OCI-LY7 (cell line): Measurements from ENCODE around the gene SPAG16. TPM values are rescaled to one million over a fixed set of nuclear protein-coding genes. Genes with fewer than 3 reads are reported as not detected.

ENCODE experiments used
- BruUV-seq: library from RNA; stranded (reverse); fragments of 400-500 nt; replicated peaks from 2 replicates; lab custom pipeline; 2021; lab: Mats Ljungman, UMichigan
- CTCF ChIA-PET: fragments of 300-600 bp; sonication (Branson Sonifier 250); formaldehyde crosslinking; loops from one replicate; lab custom pipeline; 2022; ENCODE audit warnings: antibody characterized with exemption; ENCODE audit not compliant: unreplicated experiment; lab: Charles Lee
- POLR2A ChIA-PET: fragments of 300-600 bp; sonication (Branson Sonifier 250); formaldehyde crosslinking; loops from one replicate; lab custom pipeline; 2022; ENCODE audit warnings: antibody characterized with exemption; lab: Charles Lee
- DNase-seq: peaks from one replicate; pipeline ENCODE4 v3.0.0-alpha.2; 2015; ENCODE audit warnings: low spot score
- H2AFZ ChIP-seq: fragments of 200-600 bp; sonication (generic), shearing (Covaris generic); 2 replicates; pipeline ENCODE4 v1.6.1; 2014; ENCODE audit warnings: mild to moderate bottlenecking, antibody characterized with exemption, low read length, moderate library complexity
- H3K27ac ChIP-seq: fragments of 200-600 bp; sonication (generic); 2 replicates; pipeline ENCODE4 v1.5.1; 2014; ENCODE audit warnings: mixed run types, low read depth, mild to moderate bottlenecking, moderate library complexity, low read length, inconsistent platforms; ENCODE audit not compliant: poor library complexity, severe bottlenecking
- H3K36me3 ChIP-seq: fragments of 200-600 bp; sonication (generic); 2 replicates; pipeline ENCODE4 v1.6.1; 2014; ENCODE audit warnings: mild to moderate bottlenecking, antibody characterized with exemption, low read length, moderate library complexity, mixed read lengths; ENCODE audit not compliant: insufficient read depth
- H3K4me1 ChIP-seq: fragments of 200-600 bp; sonication (generic); 2 replicates; pipeline ENCODE4 v1.5.1; 2014; ENCODE audit warnings: mild to moderate bottlenecking, low read length; ENCODE audit not compliant: insufficient read depth, poor library complexity, severe bottlenecking
- H3K4me2 ChIP-seq: fragments of 200-600 bp; sonication (generic); 2 replicates; pipeline ENCODE4 v1.6.1; 2014; ENCODE audit warnings: mild to moderate bottlenecking, low read length
- H3K4me3 ChIP-seq: fragments of 200-600 bp; sonication (generic); 2 replicates; pipeline ENCODE4 v1.5.1; 2014; ENCODE audit warnings: mild to moderate bottlenecking, low read depth, low read length; ENCODE audit not compliant: poor library complexity, severe bottlenecking
- H3K79me2 ChIP-seq: fragments of 200-600 bp; sonication (generic); 2 replicates; pipeline ENCODE4 v1.6.1; 2016; ENCODE audit warnings: low read depth, mild to moderate bottlenecking, low read length, moderate library complexity, mixed read lengths; ENCODE audit not compliant: insufficient read depth
- H3K9me2 ChIP-seq: fragments of 200-600 bp; sonication (generic); 2 replicates; pipeline ENCODE4 v1.6.1; 2016; ENCODE audit warnings: mild to moderate bottlenecking, low read length, mixed read lengths; ENCODE audit not compliant: insufficient read depth
- H3K9me3 ChIP-seq: fragments of 200-600 bp; sonication (generic); 2 replicates; pipeline ENCODE4 v1.6.1; 2014; ENCODE audit warnings: mild to moderate bottlenecking, mixed run types, low read length, mixed read lengths
- H4K20me1 ChIP-seq: fragments of 200-600 bp; sonication (generic); 2 replicates; pipeline ENCODE4 v1.6.1; 2014; ENCODE audit warnings: mild to moderate bottlenecking, antibody characterized with exemption, low read length, moderate library complexity, mixed read lengths; ENCODE audit not compliant: insufficient read depth
- EZH2phosphoT487 ChIP-seq: fragments of 200-600 bp; sonication (generic); IDR thresholded peaks from 2 replicates; pipeline ENCODE4 v1.6.1; 2018; ENCODE audit warnings: low read depth, borderline replicate concordance, mild to moderate bottlenecking, mixed run types, antibody characterized with exemption, low read length, moderate library complexity, mixed read lengths
- intact Hi-C: fragments of 100-400 bp; cut with micrococcal nuclease; formaldehyde crosslinking; loops from one replicate; pipeline ENCODE4 v1.10.0; 2022; ENCODE audit not compliant: unreplicated experiment
- total RNA-seq, 2 experiments: library from RNA; depleted of rRNA in 1 of 2; stranded (reverse); fragments of >200 nt in 1 of 2; shearing (Covaris generic) in 1 of 2; gene quantifications; 2 replicates each; pipeline ENCODE4 v1.2.3, GENCODE V29; 2014 to 2022
- TF ChIP-seq, protein P1 (sequence below): fragments of 200-600 bp; sonication (generic); conservative IDR thresholded peaks from 2 replicates; pipeline ENCODE4 v1.5.1; 2014; ENCODE audit warnings: mild to moderate bottlenecking, antibody characterized with exemption, low read length, moderate library complexity, mixed read lengths

Gene SPAG16
- total RNA-seq, 2 experiments from 2014 or later = 22.1 to 24.2 TPM

DNA sequence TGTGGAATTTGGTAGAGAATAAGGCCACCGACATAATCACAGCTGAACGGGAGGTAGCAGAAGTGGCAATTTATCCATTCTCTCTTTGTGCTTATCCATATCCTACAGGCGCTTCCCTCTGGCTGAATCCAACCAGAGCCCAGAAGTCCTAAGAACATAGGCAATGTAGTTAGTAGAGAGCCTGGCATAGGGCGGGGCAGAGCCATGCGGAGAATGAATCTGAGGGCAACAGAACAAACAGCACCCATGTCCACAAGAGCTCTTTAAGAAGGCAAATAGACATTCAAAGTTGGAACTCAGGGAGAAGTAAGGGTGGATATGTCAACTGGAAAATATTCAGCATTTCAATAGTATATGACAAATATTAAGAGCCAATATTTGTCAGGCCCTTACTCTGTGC lies 820.7 kb downstream of the SPAG16 start:
- no peak for DNase-seq
- no peaks in the 10 kb centered on the region for H4K20me1 ChIP-seq
- H2AFZ ChIP-seq = no peak overlapping the region
- H3K4me3 ChIP-seq = no peak overlapping the region
- no peaks in the 10 kb centered on the region for H3K36me3 ChIP-seq
- intact Hi-C loops = no loop called here
- no TSS peak for BruUV-seq
- CTCF ChIA-PET = no interaction called here
- no peaks in the 10 kb centered on the region for H3K79me2 ChIP-seq
- no peaks in the 10 kb centered on the region for H3K4me1 ChIP-seq
- POLR2A ChIA-PET = interaction anchor here (1.0 kb wide), 1 partner anchor 11 kb away, joined by 4 read pairs; no protein-coding TSS in a partner anchor
- no peaks in the 10 kb centered on the region for H3K9me3 ChIP-seq
- H3K9me2 ChIP-seq = no peaks in the 10 kb centered on the region
- no peak overlapping the region for H3K27ac ChIP-seq
- TF ChIP-seq, protein P1, sequence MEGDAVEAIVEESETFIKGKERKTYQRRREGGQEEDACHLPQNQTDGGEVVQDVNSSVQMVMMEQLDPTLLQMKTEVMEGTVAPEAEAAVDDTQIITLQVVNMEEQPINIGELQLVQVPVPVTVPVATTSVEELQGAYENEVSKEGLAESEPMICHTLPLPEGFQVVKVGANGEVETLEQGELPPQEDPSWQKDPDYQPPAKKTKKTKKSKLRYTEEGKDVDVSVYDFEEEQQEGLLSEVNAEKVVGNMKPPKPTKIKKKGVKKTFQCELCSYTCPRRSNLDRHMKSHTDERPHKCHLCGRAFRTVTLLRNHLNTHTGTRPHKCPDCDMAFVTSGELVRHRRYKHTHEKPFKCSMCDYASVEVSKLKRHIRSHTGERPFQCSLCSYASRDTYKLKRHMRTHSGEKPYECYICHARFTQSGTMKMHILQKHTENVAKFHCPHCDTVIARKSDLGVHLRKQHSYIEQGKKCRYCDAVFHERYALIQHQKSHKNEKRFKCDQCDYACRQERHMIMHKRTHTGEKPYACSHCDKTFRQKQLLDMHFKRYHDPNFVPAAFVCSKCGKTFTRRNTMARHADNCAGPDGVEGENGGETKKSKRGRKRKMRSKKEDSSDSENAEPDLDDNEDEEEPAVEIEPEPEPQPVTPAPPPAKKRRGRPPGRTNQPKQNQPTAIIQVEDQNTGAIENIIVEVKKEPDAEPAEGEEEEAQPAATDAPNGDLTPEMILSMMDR = no peak
- no peak for TF ChIP-seq EZH2phosphoT487
- H3K4me2 ChIP-seq = no peak overlapping the region

DNA sequence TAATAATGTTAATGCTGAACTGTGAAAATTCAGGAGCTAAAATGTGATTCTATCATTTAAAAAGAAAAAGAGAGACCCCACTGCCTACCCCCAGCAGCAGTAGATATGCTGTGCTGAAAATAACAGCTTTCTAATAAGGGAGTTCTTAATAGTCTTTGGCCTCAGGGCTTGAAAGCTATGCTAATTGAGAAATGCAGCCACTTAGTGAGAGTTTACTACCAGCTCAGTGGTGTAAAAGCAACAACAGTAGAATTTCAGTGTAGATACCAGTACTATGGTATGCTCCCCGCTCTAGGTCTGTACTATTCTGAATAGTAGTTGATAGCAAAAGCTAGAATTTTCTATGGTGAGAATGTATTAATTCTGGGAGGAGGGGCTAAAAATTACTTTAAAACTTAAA lies 823.5 kb downstream of the SPAG16 start:
- no peaks in the 10 kb centered on the region for H3K9me2 ChIP-seq
- no peak overlapping the region for H3K4me3 ChIP-seq
- intact Hi-C loops = no loop called here
- no peaks in the 10 kb centered on the region for H3K36me3 ChIP-seq
- no peak for DNase-seq
- no peaks in the 10 kb centered on the region for H3K4me1 ChIP-seq
- H3K27ac ChIP-seq = no peak overlapping the region
- no peak overlapping the region for H3K4me2 ChIP-seq
- ChIA-PET CTCF (no interaction called here), POLR2A (no interaction called here)
- no peaks in the 10 kb centered on the region for H4K20me1 ChIP-seq
- H3K79me2 ChIP-seq = no peaks in the 10 kb centered on the region
- BruUV-seq = no TSS peak
- no peak overlapping the region for H2AFZ ChIP-seq
- H3K9me3 ChIP-seq = no peaks in the 10 kb centered on the region
- no peak for TF ChIP-seq EZH2phosphoT487
- TF ChIP-seq, protein P1 = no peak

DNA sequence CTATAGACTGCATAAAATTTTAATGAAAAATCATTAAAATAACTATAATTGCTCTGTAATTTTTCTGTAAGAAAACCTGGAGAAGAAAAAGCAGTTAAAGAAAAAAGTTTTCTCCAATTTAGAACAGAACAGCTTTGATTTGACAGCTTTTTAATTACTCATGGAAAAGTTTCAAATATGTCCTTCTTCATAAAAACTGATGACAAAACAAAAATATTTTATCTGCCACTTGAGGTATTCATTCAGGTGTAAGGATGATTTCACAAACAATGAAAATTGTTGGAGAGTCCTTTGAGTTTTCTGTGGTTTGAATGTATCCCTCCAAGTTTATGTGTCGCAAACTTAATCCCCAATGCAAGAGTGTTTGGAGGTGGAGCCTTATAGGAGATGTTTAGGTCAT lies 824.3 kb downstream of the SPAG16 start:
- H3K9me2 ChIP-seq = no peaks in the 10 kb centered on the region
- ChIA-PET POLR2A (no interaction called here), CTCF (no interaction called here)
- H3K36me3 ChIP-seq = no peaks in the 10 kb centered on the region
- DNase-seq = no peak
- no TSS peak for BruUV-seq
- H3K27ac ChIP-seq = no peak overlapping the region
- H2AFZ ChIP-seq = no peak overlapping the region
- intact Hi-C loops = no loop called here
- no peak overlapping the region for H3K4me2 ChIP-seq
- no peaks in the 10 kb centered on the region for H3K4me1 ChIP-seq
- H3K79me2 ChIP-seq = no peaks in the 10 kb centered on the region
- no peaks in the 10 kb centered on the region for H4K20me1 ChIP-seq
- no peaks in the 10 kb centered on the region for H3K9me3 ChIP-seq
- TF ChIP-seq, protein P1 = no peak
- TF ChIP-seq EZH2phosphoT487 = no peak
- no peak overlapping the region for H3K4me3 ChIP-seq
